Psoas muscle (tissue), 8 donors: ENCODE data around the gene RARB. TPM values are rescaled to one million over a fixed set of nuclear protein-coding genes. Genes with fewer than 3 reads are reported as not detected.
A peak's percentile ranks its signal among the peaks of the same experiment; 100 is the strongest.

Experiments used
- ATAC-seq, 4 donors: fragments of 200-7000 bp; cut with Tn5 transposase; one replicate each; pipeline ENCODE4 v1.9.1; 2020; ENCODE audit warnings: moderate library complexity in 3 of 4, mild to moderate bottlenecking in 2 of 4
- DNase-seq, 2 donors: peaks; one replicate each; pipeline ENCODE4 v3.0.0-alpha.2; 2020
- H3K27ac ChIP-seq: fragments of 200-600 bp; one replicate; pipeline ENCODE4 v1.8.0; 2022
- H3K27me3 ChIP-seq, 3 donors: fragments of 200-600 bp in 1 of 3; one replicate each; pipeline versions ENCODE4 v1.6.1 to v1.8.0; 2013 to 2022; ENCODE audit warnings: low read length in 2 of 3, mild to moderate bottlenecking in 2 of 3, moderate library complexity in 1 of 3; ENCODE audit not compliant: insufficient read depth in 3 of 3
- H3K36me3 ChIP-seq, 2 donors: fragments of 200-600 bp in 1 of 2; one replicate each; pipeline versions ENCODE4 v1.6.1 to v1.8.0; 2013 to 2022; ENCODE audit warnings: low read depth in 1 of 2, mild to moderate bottlenecking in 1 of 2, moderate library complexity in 1 of 2; ENCODE audit not compliant: insufficient read depth in 1 of 2
- H3K4me1 ChIP-seq: fragments of 200-600 bp; one replicate; pipeline ENCODE4 v1.8.0; 2022
- H3K4me3 ChIP-seq: fragments of 200-600 bp; one replicate; pipeline ENCODE4 v1.8.0; 2022; ENCODE audit warnings: mild to moderate bottlenecking
- H3K9me3 ChIP-seq: fragments of 200-600 bp; one replicate; pipeline ENCODE4 v1.8.0; 2022
- CTCF ChIP-seq: fragments of 200-600 bp; IDR thresholded peaks from one replicate; pipeline ENCODE4 v1.8.0; 2022; ENCODE audit warnings: antibody characterized with exemption
- WGBS, 3 donors: extraction: QIAGEN DNeasy Blood & Tissue Kit; methylation state at CpG; one replicate each; pipeline versions ENCODE4 v1.1.6 to v1.1.7; 2013; 5-methylcytosine and 5-hydroxymethylcytosine counted together
- intact Hi-C, 2 donors: fragments of 100-400 bp; cut with DNase I; formaldehyde crosslinking; loops; one replicate each; pipeline versions ENCODE4 v1.11.0 to v1.14.2; 2022
- polyA plus RNA-seq, 3 donors: library from polyadenylated mRNA; stranded (reverse); fragments of 200-250 nt; gene quantifications; one replicate each; pipeline ENCODE4 v1.2.3, GENCODE V29; 2013
- total RNA-seq, 4 donors: library from RNA; stranded (reverse); fragmentation: NEBNext Ultra II Directional in 2 of 4; extraction: Animal tissue kit (Norgen Biotek cat#: 25700) in 2 of 4; gene quantifications; one replicate each; pipeline versions ENCODE4 v1.2.1 to v1.2.4, GENCODE V29; 2021 to 2023
- donor health status: healthy with polysubstance abuse.
- donor health status: DM: no; HTN: no; CAD: no; lungs with moderate emphysema.
- donor health status: Bipolar disorder and iron deficiency.
- donor health status: healthy.
- donor health status: DM: yes; HTN: yes; CAD: no.
- donor health status: DM: no; HTN: no; CAD: no.
- donor health status: DM: no; HTN: no; CAD: no.
- donor health status: DM: yes; HTN: yes; CAD: no.

Gene RARB
- total and polyA plus RNA-seq, 7 donors, result 1.1 to 5.4 (median 1.9) TPM

GRCh38 chr3:25500706-25501210 lies 72.7 kb downstream of the RARB start:
- H3K4me1 ChIP-seq, result peaks cover 7% of the 10 kb centered on the region

GRCh38 chr3:25502233-25502632 lies 74.2 kb downstream of the RARB start:
- Histone ChIP-seq H3K4me1 (peaks cover 7% of the 10 kb centered on the region), H3K4me3 (no peak overlapping the region), H3K27me3 (no peaks in the 10 kb centered on the region), H3K9me3 (no peaks in the 10 kb centered on the region), H3K36me3 (peaks cover 0 to 7% of the 10 kb centered on the region in 2 donors), H3K27ac (no peak overlapping the region)
- WGBS, 3 donors, result 94 to 100% (median 100%) methylated on average over 1 of the region's 1 CpG
- TF ChIP-seq CTCF, result no peak
- intact Hi-C loops, result no loop called here
- DNase-seq (no peak), ATAC-seq (no peak)

More at GRCh38 chr3:25500706-25501210, 72.7 kb downstream of the RARB start:
- no peak for ATAC-seq
- no peak for DNase-seq
- Histone ChIP-seq H3K27ac (no peak overlapping the region), H3K36me3 (peaks cover 0 to 7% of the 10 kb centered on the region in 2 donors), H3K27me3 (no peaks in the 10 kb centered on the region), H3K4me3 (no peak overlapping the region), H3K9me3 (peaks cover 3% of the 10 kb centered on the region)
- no peak for TF ChIP-seq CTCF
- WGBS, 3 donors, result 78 to 84% (median 84%) methylated on average over 5 of the region's 5 CpGs
- intact Hi-C loops, result no loop called here

GRCh38 chr3:25503898-25504301 lies 75.8 kb downstream of the RARB start:
- Histone ChIP-seq H3K36me3 (peaks cover 0 to 7% of the 10 kb centered on the region in 2 donors), H3K27me3 (no peaks in the 10 kb centered on the region), H3K9me3 (no peaks in the 10 kb centered on the region), H3K27ac (peak overlapping the region; percentile 54), H3K4me3 (no peak overlapping the region), H3K4me1 (peaks cover 21% of the 10 kb centered on the region)
- intact Hi-C loops, result no loop called here
- no peak for DNase-seq
- TF ChIP-seq CTCF, result no peak
- ATAC-seq, result peak in 3 of 4 donors; percentile 49 to 54 (median 51)
- WGBS, 3 donors, result 44 to 80% (median 47%) methylated on average over 4 of the region's 4 CpGs

GRCh38 chr3:25505581-25505980 lies 77.5 kb downstream of the RARB start:
- Histone ChIP-seq H3K27ac (no peak overlapping the region), H3K27me3 (no peaks in the 10 kb centered on the region), H3K4me1 (peaks cover 30% of the 10 kb centered on the region), H3K4me3 (no peak overlapping the region), H3K36me3 (peaks cover 0 to 7% of the 10 kb centered on the region in 2 donors), H3K9me3 (no peaks in the 10 kb centered on the region)
- 86 to 91% (median 91%) methylated on average over 4 of the region's 4 CpGs for WGBS, 3 donors
- intact Hi-C loops, result loop anchor here in 1 of 2 donors (5.0 kb wide), 2 partner anchors 38 to 67 kb away; no protein-coding TSS in a partner anchor
- ATAC-seq (no peak), DNase-seq (no peak)
- TF ChIP-seq CTCF, result no peak

- H3K27ac ChIP-seq, result peak overlapping the region; percentile 66
- no peak for DNase-seq
- no peak overlapping the region for H3K4me3 ChIP-seq
- ATAC-seq, result no peak
- intact Hi-C loops, result loop anchor here in 1 of 2 donors (5.0 kb wide), 2 partner anchors 41 to 64 kb away; no protein-coding TSS in a partner anchor
- WGBS, 3 donors, result 86 to 100% (median 95%) methylated on average over 1 of the region's 1 CpG
- H3K9me3 ChIP-seq, result no peaks in the 10 kb centered on the region
- no peaks in the 10 kb centered on the region for H3K27me3 ChIP-seq
- no peak for TF ChIP-seq CTCF
- no peaks in the 10 kb centered on the region for H3K36me3 ChIP-seq
- H3K4me1 ChIP-seq, result peaks cover 42% of the 10 kb centered on the region
These were observed 79.7 kb downstream of the RARB start for GRCh38 chr3:25507811-25508210.
